SK-N-SH (cell line): ENCODE results near the gene DGKE. TPM values are rescaled to one million over a fixed set of nuclear protein-coding genes. Genes with fewer than 3 reads are reported as not detected.

Experiments used
- CTCF ChIA-PET: fragments of 300-600, 350-600 bp; formaldehyde crosslinking; extraction: SDS; loops from one replicate; lab custom pipeline; 2021; lab: Yijun Ruan, JAX
- POLR2A ChIA-PET: fragments of 350-600 bp; sonication (Branson Sonifier 250); formaldehyde crosslinking; extraction: SDS; loops from one replicate; lab custom pipeline; 2020; ENCODE audit warnings: antibody characterized with exemption, inconsistent platforms; lab: Yijun Ruan, JAX
- DNase-seq: peaks from one replicate; pipeline ENCODE4 v3.0.0; 2012
- H2AFZ ChIP-seq: fragments of 200-600 bp; sonication (generic); 2 replicates; pipeline ENCODE4 v1.8.1; 2016; ENCODE audit warnings: antibody characterized with exemption, mild to moderate bottlenecking, low read depth
- H3F3A ChIP-seq: fragments of 200-600 bp; sonication (generic); replicated peaks from 2 replicates; pipeline ENCODE3; 2016; ENCODE audit warnings: antibody characterized with exemption, mild to moderate bottlenecking; ENCODE audit not compliant: insufficient read depth
- H3K27ac ChIP-seq, 2 experiments: fragments of 200-500 bp in 1 of 2; fragments of 200-600 bp in 1 of 2; sonication (Bioruptor generic) in 1 of 2; sonication (generic), shearing (Covaris generic) in 1 of 2; 2 replicates each; pipeline versions ENCODE4 v1.5.1 to v1.6.1; 2014 to 2016; ENCODE audit warnings: low read depth in 2 of 2, inconsistent platforms in 1 of 2, low read length in 1 of 2, mild to moderate bottlenecking in 1 of 2, mixed read lengths in 1 of 2
- H3K27me3 ChIP-seq: fragments of 200-600 bp; sonication (generic), shearing (Covaris generic); 2 replicates; pipeline ENCODE4 v1.6.1; 2016; ENCODE audit warnings: mixed run types; ENCODE audit not compliant: insufficient read depth
- H3K36me3 ChIP-seq, 2 experiments: fragments of 200-500 bp in 1 of 2; fragments of 200-600 bp in 1 of 2; sonication (Bioruptor generic) in 1 of 2; sonication (generic) in 1 of 2; replicated peaks in 1 of 2; 2 replicates each; pipeline versions ENCODE3 to v1.5.1; 2014 to 2016; ENCODE audit warnings: low read length in 1 of 2, mild to moderate bottlenecking in 1 of 2; ENCODE audit not compliant: insufficient read depth in 2 of 2, control insufficient read depth in 1 of 2
- H3K4me1 ChIP-seq, 2 experiments: fragments of 200-500 bp in 1 of 2; fragments of 200-600 bp in 1 of 2; sonication (Bioruptor generic) in 1 of 2; sonication (generic), shearing (Covaris generic) in 1 of 2; 2 replicates each; pipeline versions ENCODE4 v1.5.1 to v1.6.1; 2014 to 2016; ENCODE audit warnings: low read depth in 1 of 2, low read length in 1 of 2, mixed run types in 1 of 2; ENCODE audit not compliant: insufficient read depth in 2 of 2, control insufficient read depth in 1 of 2
- H3K4me2 ChIP-seq: fragments of 200-600 bp; sonication (generic), shearing (Covaris generic); 2 replicates; pipeline ENCODE4 v1.6.1; 2017; ENCODE audit warnings: mixed run types
- H3K4me3 ChIP-seq, 2 experiments: fragments of 200-500 bp in 1 of 2; fragments of 200-600 bp in 1 of 2; sonication (Bioruptor generic) in 1 of 2; sonication (generic), shearing (Covaris generic) in 1 of 2; 2 replicates each; pipeline versions ENCODE4 v1.5.1 to v1.8.1; 2014 to 2016; ENCODE audit warnings: low read depth in 2 of 2, inconsistent platforms in 1 of 2, low read length in 1 of 2, mild to moderate bottlenecking in 1 of 2, mixed read lengths in 1 of 2, moderate library complexity in 1 of 2
- H3K79me2 ChIP-seq: fragments of 200-600 bp; sonication (generic); 2 replicates; pipeline ENCODE4 v1.8.1; 2017; ENCODE audit warnings: mild to moderate bottlenecking; ENCODE audit not compliant: insufficient read depth
- H3K9ac ChIP-seq: fragments of 200-600 bp; sonication (generic); 2 replicates; pipeline ENCODE4 v1.6.1; 2017; ENCODE audit warnings: mixed run types
- H3K9me2 ChIP-seq: fragments of 200-600 bp; sonication (generic); 2 replicates; pipeline ENCODE4 v1.6.1; 2017; ENCODE audit warnings: mixed run types
- H3K9me3 ChIP-seq: fragments of 200-600 bp; sonication (generic); 2 replicates; pipeline ENCODE4 v1.6.1; 2017; ENCODE audit warnings: mixed run types, mild to moderate bottlenecking, moderate library complexity
- H4K20me1 ChIP-seq: fragments of 200-600 bp; sonication (generic); 2 replicates; pipeline ENCODE4 v1.6.1; 2017; ENCODE audit warnings: mild to moderate bottlenecking, mixed run types; ENCODE audit not compliant: insufficient read depth
- EZH2phosphoT487 ChIP-seq: fragments of 200-600 bp; sonication (generic); IDR thresholded peaks from 2 replicates; pipeline ENCODE4 v1.6.1; 2017; ENCODE audit warnings: low read depth, mixed run types, mild to moderate bottlenecking, antibody characterized with exemption, moderate library complexity, borderline replicate concordance
- FOSL2 ChIP-seq: IDR thresholded peaks from 2 replicates; pipeline ENCODE4 v1.4.0; 2012; ENCODE audit warnings: low read depth, mild to moderate bottlenecking, moderate library complexity, borderline replicate concordance
- FOXM1 ChIP-seq: IDR thresholded peaks from 2 replicates; pipeline ENCODE4 v1.4.0; 2012; ENCODE audit warnings: low read depth, mild to moderate bottlenecking
- GABPA ChIP-seq: IDR thresholded peaks from 2 replicates; pipeline ENCODE4 v1.4.0; 2012; ENCODE audit warnings: low read depth, mild to moderate bottlenecking
- GATA2 ChIP-seq: sonication (generic); formaldehyde crosslinking; IDR thresholded peaks from 2 replicates; pipeline ENCODE4 v1.5.0; 2020; ENCODE audit warnings: mild to moderate bottlenecking, missing genetic modification reagents
- JUND ChIP-seq: IDR thresholded peaks from 2 replicates; pipeline ENCODE4 v1.4.0; 2012
- MAX ChIP-seq: IDR thresholded peaks from 2 replicates; pipeline ENCODE4 v1.4.0; 2012; ENCODE audit warnings: low read depth
- MEF2A ChIP-seq: IDR thresholded peaks from 2 replicates; pipeline ENCODE4 v1.4.0; 2012; ENCODE audit warnings: low read depth, borderline replicate concordance
- MXI1 ChIP-seq: IDR thresholded peaks from 2 replicates; pipeline ENCODE4 v1.6.1; 2012; ENCODE audit warnings: mild to moderate bottlenecking, low read depth, low read length, improper control_type of control experiment
- NRF1 ChIP-seq: IDR thresholded peaks from 2 replicates; pipeline ENCODE4 v1.6.1; 2012; ENCODE audit warnings: low read depth, mild to moderate bottlenecking, low read length
- POLR2AphosphoS5 ChIP-seq: IDR thresholded peaks from 2 replicates; pipeline ENCODE4 v1.6.1; 2012; ENCODE audit warnings: low read depth, low read length
- RAD21 ChIP-seq: IDR thresholded peaks from 2 replicates; pipeline ENCODE4 v1.6.1; 2012; ENCODE audit warnings: mild to moderate bottlenecking, low read length
- TAF1 ChIP-seq: IDR thresholded peaks from 2 replicates; pipeline ENCODE4 v1.6.1; 2012; ENCODE audit warnings: low read depth, mild to moderate bottlenecking, low read length, moderate library complexity, borderline replicate concordance
- TCF12 ChIP-seq: IDR thresholded peaks from 2 replicates; pipeline ENCODE4 v1.4.0; 2012
- WGBS: methylation state at CpG from one replicate; pipeline ENCODE4 v1.1.6; 2017; ENCODE audit warnings: low lambda C conversion rate; 5-methylcytosine and 5-hydroxymethylcytosine counted together
- polyA plus RNA-seq, 3 experiments: library from polyadenylated mRNA; depleted of rRNA; stranded (reverse); fragments of >200 nt; gene quantifications; 2 replicates each; pipeline ENCODE4 v1.2.3, GENCODE V29; 2012
- TF ChIP-seq, protein P1 (sequence below): IDR thresholded peaks from 2 replicates; pipeline ENCODE4 v1.4.0; 2012; ENCODE audit warnings: low read depth, borderline replicate concordance
- TF ChIP-seq, protein P2 (sequence below): IDR thresholded peaks from 2 replicates; pipeline ENCODE4 v1.6.1; 2012; ENCODE audit warnings: mild to moderate bottlenecking, low read depth, low read length, moderate library complexity

DGKE gene
- polyA plus RNA-seq, 1 of the 3 experiments (the other 2 are of a cell fraction) = 2.4 TPM

DNA sequence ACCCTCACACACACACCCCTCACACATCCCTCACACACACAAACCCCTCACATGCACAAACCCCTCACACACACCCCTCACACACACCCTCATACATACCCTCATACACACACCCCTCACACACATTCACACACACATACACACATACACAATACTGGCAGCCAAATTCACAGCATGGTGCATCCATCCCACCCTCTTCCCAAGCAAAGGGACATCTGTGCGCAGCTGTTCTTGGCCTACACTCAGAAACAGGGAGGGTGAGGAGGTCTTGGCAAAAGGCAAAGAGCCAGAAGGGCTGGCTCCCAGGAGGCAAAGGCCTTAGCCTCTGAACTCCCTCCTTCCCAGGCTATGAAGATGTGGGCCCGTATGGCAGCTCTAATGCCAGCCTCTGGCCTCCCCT lies 23.6 kb upstream of the DGKE start:
- ChIA-PET CTCF (no interaction called here), POLR2A (no interaction called here)
- Histone ChIP-seq H3K79me2 (no peaks in the 10 kb centered on the region), H3K4me1 (peaks cover 0 to 2% of the 10 kb centered on the region in 2 experiments; a peak in 2 of 4 replicates), H3K4me3 (no peak overlapping the region), H3K36me3 (no peaks in the 10 kb centered on the region), H3K27me3 (no peaks in the 10 kb centered on the region), H2AFZ (no peak overlapping the region), H3K4me2 (no peak overlapping the region), H3K27ac (no peak overlapping the region), H4K20me1 (no peaks in the 10 kb centered on the region), H3K9me3 (no peaks in the 10 kb centered on the region), H3F3A (no peaks in the 10 kb centered on the region), H3K9me2 (no peaks in the 10 kb centered on the region), H3K9ac (no peak overlapping the region)
- TF ChIP-seq NRF1 (no peak), MEF2A (no peak), FOXM1 (no peak), JUND (no peak), TCF12 (no peak), GABPA (no peak), GATA2 (CRISPR knock-in tag) (no peak), MXI1 (no peak), RAD21 (no peak), FOSL2 (no peak), EZH2phosphoT487 (no peak), MAX (no peak), TAF1 (no peak), POLR2AphosphoS5 (no peak)
- TF ChIP-seq, protein P1, sequence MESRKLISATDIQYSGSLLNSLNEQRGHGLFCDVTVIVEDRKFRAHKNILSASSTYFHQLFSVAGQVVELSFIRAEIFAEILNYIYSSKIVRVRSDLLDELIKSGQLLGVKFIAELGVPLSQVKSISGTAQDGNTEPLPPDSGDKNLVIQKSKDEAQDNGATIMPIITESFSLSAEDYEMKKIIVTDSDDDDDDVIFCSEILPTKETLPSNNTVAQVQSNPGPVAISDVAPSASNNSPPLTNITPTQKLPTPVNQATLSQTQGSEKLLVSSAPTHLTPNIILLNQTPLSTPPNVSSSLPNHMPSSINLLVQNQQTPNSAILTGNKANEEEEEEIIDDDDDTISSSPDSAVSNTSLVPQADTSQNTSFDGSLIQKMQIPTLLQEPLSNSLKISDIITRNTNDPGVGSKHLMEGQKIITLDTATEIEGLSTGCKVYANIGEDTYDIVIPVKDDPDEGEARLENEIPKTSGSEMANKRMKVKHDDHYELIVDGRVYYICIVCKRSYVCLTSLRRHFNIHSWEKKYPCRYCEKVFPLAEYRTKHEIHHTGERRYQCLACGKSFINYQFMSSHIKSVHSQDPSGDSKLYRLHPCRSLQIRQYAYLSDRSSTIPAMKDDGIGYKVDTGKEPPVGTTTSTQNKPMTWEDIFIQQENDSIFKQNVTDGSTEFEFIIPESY = no peak
- TF ChIP-seq, protein P2, sequence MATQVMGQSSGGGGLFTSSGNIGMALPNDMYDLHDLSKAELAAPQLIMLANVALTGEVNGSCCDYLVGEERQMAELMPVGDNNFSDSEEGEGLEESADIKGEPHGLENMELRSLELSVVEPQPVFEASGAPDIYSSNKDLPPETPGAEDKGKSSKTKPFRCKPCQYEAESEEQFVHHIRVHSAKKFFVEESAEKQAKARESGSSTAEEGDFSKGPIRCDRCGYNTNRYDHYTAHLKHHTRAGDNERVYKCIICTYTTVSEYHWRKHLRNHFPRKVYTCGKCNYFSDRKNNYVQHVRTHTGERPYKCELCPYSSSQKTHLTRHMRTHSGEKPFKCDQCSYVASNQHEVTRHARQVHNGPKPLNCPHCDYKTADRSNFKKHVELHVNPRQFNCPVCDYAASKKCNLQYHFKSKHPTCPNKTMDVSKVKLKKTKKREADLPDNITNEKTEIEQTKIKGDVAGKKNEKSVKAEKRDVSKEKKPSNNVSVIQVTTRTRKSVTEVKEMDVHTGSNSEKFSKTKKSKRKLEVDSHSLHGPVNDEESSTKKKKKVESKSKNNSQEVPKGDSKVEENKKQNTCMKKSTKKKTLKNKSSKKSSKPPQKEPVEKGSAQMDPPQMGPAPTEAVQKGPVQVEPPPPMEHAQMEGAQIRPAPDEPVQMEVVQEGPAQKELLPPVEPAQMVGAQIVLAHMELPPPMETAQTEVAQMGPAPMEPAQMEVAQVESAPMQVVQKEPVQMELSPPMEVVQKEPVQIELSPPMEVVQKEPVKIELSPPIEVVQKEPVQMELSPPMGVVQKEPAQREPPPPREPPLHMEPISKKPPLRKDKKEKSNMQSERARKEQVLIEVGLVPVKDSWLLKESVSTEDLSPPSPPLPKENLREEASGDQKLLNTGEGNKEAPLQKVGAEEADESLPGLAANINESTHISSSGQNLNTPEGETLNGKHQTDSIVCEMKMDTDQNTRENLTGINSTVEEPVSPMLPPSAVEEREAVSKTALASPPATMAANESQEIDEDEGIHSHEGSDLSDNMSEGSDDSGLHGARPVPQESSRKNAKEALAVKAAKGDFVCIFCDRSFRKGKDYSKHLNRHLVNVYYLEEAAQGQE = no peak
- 86% methylated on average over 2 of the region's 2 CpGs for WGBS
- DNase-seq = no peak
